Measurements from ENCODE around the gene GLRX2. TPM values are rescaled to one million over a fixed set of nuclear protein-coding genes. Genes with fewer than 3 reads are reported as not detected.

The GLRX2 gene
- polyA plus RNA-seq, 3 donors = 4.2 to 16.1 (median 15.2) TPM

DNA sequence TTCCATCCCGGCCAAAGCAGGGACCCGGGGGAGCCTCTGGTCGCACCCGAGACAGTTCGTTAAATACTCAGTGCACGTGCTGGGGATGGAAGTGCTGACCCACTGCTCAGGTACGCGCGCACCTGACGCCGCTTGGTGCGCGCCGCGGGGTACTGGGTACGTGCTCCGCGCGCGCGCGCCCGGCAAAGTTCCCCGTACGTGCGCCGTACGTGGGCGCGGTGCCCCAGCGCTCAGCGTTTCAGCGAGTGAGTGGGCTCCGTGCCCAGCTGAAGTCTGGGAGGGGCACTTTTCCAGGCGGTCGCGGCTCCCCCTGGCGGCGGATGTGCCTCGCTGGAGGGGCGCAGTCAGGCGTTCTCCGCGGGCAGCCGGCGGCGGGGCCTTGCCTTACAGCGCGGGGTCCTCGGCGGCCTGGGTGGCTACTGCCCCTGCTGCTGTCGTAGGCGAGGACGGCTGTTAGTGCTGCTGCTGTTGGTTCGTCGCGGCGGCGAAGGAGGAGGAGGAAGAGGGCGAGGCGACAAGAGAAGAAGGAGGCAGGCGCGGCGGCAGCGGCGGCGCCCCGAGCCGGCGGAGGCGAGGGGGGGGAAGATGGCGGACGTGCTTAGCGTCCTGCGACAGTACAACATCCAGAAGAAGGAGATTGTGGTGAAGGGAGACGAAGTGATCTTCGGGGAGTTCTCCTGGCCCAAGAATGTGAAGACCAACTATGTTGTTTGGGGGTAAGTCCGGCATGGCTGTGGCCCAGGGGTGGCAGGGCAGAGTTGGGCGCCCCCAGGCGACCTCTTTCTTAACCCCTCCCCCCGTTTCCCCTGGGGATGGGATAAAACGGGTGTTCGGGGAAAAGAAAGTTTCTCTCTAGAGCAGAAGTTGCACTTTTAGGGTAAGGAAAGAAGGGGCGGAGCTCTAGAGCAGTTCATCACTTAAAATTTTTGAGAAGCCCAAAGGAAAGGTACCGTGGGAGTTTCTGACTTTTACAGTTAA, 16.7 kb upstream of the GLRX2 start, which contains the start of gene CDC73:
TSS of gene CDC73 (plus strand) at position 416 of the 978 bp plus-strand sequence. CDS start at position 586, 170 bp downstream.
- Mint-ChIP-seq H3K4me1 (peaks cover 36% of the 10 kb centered on the region), H3K27me3 (ENCODE audit: low read depth in 3 of 3) (peaks cover 0 to 7% (median 2%) of the 10 kb centered on the region in 3 donors)

More for the DNA sequence above, 16.7 kb upstream of the GLRX2 start, which contains the start of gene CDC73:
- intact Hi-C loops (cut with micrococcal nuclease) = loop anchor here (5.0 kb wide), 2 partner anchors 65 to 315 kb away; partner anchors contain the start of genes RGS2 (in 2 of the 2), RO60 (in 1 of the 2) and UCHL5 (in 1 of the 2)
- peak within 1 kb of the TSS; percentile 93 to 94 for H3K27ac ChIP-seq (ENCODE audit: low read depth in 1 of 2, low read length in 2 of 2)
- peak within 1 kb of the TSS; percentile 96 to 99 (median 98) for H3K27ac Mint-ChIP-seq
- H3K9me3 Mint-ChIP-seq = peaks cover 0 to 2% (median 0%) of the 10 kb centered on the region in 7 donors
- peak within 1 kb of the TSS; percentile 91 for H2AFZ ChIP-seq (ENCODE audit: insufficient read depth, low read depth, low read length, poor library complexity, severe bottlenecking)
- peaks cover 12 to 19% of the 10 kb centered on the region in 2 donors for H3K36me3 Mint-ChIP-seq
- H3K4me1 ChIP-seq (ENCODE audit: control insufficient read depth in 1 of 2, insufficient read depth in 2 of 2, low read length in 2 of 2) = peaks cover 16 to 29% of the 10 kb centered on the region in 2 donors
- TF ChIP-seq, protein P1, sequence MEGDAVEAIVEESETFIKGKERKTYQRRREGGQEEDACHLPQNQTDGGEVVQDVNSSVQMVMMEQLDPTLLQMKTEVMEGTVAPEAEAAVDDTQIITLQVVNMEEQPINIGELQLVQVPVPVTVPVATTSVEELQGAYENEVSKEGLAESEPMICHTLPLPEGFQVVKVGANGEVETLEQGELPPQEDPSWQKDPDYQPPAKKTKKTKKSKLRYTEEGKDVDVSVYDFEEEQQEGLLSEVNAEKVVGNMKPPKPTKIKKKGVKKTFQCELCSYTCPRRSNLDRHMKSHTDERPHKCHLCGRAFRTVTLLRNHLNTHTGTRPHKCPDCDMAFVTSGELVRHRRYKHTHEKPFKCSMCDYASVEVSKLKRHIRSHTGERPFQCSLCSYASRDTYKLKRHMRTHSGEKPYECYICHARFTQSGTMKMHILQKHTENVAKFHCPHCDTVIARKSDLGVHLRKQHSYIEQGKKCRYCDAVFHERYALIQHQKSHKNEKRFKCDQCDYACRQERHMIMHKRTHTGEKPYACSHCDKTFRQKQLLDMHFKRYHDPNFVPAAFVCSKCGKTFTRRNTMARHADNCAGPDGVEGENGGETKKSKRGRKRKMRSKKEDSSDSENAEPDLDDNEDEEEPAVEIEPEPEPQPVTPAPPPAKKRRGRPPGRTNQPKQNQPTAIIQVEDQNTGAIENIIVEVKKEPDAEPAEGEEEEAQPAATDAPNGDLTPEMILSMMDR (IDR thresholded peaks at IDR 0.05) = peak; percentile 93
- H3K4me3 ChIP-seq (replicated peaks in 1 of 3; ENCODE audit: low read depth in 2 of 3, low read length in 3 of 3) = peak within 1 kb of the TSS; percentile 67 to 92 (median 77)
- H4K20me1 ChIP-seq (ENCODE audit: insufficient read depth, low read length) = peaks cover 45% of the 10 kb centered on the region
- under 1% methylated on average over 78 of the region's 85 CpGs for WGBS (ENCODE audit: insufficient coverage)
- peak within 1 kb of the TSS; percentile 88 for H3K9ac ChIP-seq (ENCODE audit: insufficient read depth, low read length, poor library complexity, severe bottlenecking)
- H3K36me3 ChIP-seq (replicated peaks in 1 of 2; ENCODE audit: control insufficient read depth in 1 of 2, insufficient read depth in 2 of 2, low read length in 2 of 2) = peaks cover 17 to 21% of the 10 kb centered on the region in 2 donors
- no peaks in the 10 kb centered on the region for H3K9me3 ChIP-seq (replicated peaks in 1 of 2; ENCODE audit: control insufficient read depth in 1 of 2, insufficient read depth in 1 of 2, low read length in 2 of 2)
- peak; percentile 93 to 97 (median 96) for DNase-seq
- no peaks in the 10 kb centered on the region for H3K27me3 ChIP-seq (ENCODE audit: control insufficient read depth in 2 of 2, insufficient read depth in 2 of 2, low read length in 2 of 2)
- peak within 1 kb of the TSS; percentile 93 to 95 for H3K4me3 Mint-ChIP-seq
- H3K79me2 ChIP-seq (ENCODE audit: insufficient read depth, low read length) = peaks cover 46% of the 10 kb centered on the region
- H3K4me2 ChIP-seq (replicated peaks; ENCODE audit: extremely low read depth, low read length, poor library complexity, severe bottlenecking) = peak within 1 kb of the TSS; percentile 97
